BJ (cell line): ENCODE data around the gene GULP1. TPM values are rescaled to one million over a fixed set of nuclear protein-coding genes. Genes with fewer than 3 reads are reported as not detected.
"Not testable (repeated sequence)": the region's sequence is repeated elsewhere in the genome, so short reads cannot be mapped to it uniquely, and the experiment has no call there.

ENCODE experiments used
- CTCF ChIA-PET: fragments of 350-600 bp; formaldehyde crosslinking; extraction: SDS; loops from one replicate; lab custom pipeline; 2021; ENCODE audit warnings: antibody characterized with exemption, inconsistent platforms; lab: Yijun Ruan, JAX
- POLR2A ChIA-PET: fragments of 300-600 bp; sonication (Branson Sonifier 250); formaldehyde crosslinking; extraction: SDS; loops from one replicate; lab custom pipeline; 2021; ENCODE audit warnings: antibody characterized with exemption; lab: Charles Lee
- DNase-seq: peaks from one replicate; pipeline ENCODE4 v3.0.0-alpha.2; 2011; ENCODE audit warnings: low read depth
- H3K27me3 ChIP-seq: 2 replicates; pipeline ENCODE4 v1.6.0; 2011; ENCODE audit warnings: low read length; ENCODE audit not compliant: control insufficient read depth, insufficient read depth
- H3K36me3 ChIP-seq: 2 replicates; pipeline ENCODE4 v1.5.1; 2011; ENCODE audit warnings: low read length; ENCODE audit not compliant: control insufficient read depth, insufficient read depth
- H3K4me3 ChIP-seq: 2 replicates; pipeline ENCODE4 v1.5.1; 2011; ENCODE audit warnings: low read depth, mild to moderate bottlenecking, control low read depth, low read length
- polyA plus RNA-seq: library from polyadenylated mRNA; depleted of rRNA; stranded (reverse); fragments of >200 nt; gene quantifications from 2 replicates; pipeline ENCODE4 v1.2.3, GENCODE V29; 2011
- TF ChIP-seq, protein P1 (sequence below): IDR thresholded peaks from 2 replicates; pipeline ENCODE4 v1.5.1; 2011; ENCODE audit warnings: low read depth, mild to moderate bottlenecking, control low read depth, inconsistent platforms, low read length, moderate library complexity; ENCODE audit not compliant: insufficient read depth

Gene GULP1
- polyA plus RNA-seq, 1 experiment, result 31.0 TPM

DNA sequence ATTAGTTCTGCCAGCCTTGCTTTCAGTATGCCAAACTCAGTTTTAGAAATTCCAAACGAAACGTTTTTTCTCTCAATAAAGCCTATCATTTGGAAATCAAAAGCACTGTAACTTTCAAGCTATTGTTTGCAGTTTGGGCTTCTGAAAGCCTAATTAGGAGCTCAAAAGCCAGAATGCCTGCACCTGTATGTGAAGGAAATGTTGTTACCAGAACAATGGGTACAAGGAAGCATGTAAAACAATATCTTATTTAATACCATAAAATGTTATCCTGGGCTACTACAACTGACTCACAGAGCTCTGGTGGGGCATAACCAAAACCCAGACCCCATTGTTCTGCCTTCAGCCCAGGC lies 12.6 kb upstream of the GULP1 start:
- CTCF ChIA-PET, result interaction anchor here (0.6 to 2.0 kb wide), 2 partner anchors 13 to 50 kb away, joined by 3 to 8 read pairs; partner anchors contain the start of gene GULP1

DNA sequence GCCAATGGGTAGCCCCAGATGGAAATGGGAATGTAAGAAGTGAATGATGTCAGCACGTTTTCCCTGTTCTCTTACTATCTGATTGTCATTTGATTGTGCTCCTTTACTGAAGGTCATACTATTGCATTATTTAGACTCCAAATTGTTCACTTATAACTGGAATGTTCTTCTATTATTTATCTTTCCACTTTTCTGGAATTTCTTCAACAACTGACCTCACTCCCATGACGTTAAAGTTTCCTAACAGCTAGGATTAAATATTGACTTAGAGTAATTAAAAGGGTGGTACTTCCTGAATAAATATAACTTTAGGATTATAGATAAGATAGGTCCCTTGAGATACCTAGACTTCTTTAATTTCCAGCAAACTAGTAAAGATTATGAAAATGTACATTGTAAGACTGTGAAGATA lies 10.9 kb upstream of the GULP1 start:
- ChIA-PET CTCF (interaction anchor here (1.1 to 1.4 kb wide), 2 partner anchors 11 to 12 kb away, joined by 3 to 6 read pairs; partner anchors contain the start of gene GULP1), POLR2A (no interaction called here)
- TF ChIP-seq, protein P1, sequence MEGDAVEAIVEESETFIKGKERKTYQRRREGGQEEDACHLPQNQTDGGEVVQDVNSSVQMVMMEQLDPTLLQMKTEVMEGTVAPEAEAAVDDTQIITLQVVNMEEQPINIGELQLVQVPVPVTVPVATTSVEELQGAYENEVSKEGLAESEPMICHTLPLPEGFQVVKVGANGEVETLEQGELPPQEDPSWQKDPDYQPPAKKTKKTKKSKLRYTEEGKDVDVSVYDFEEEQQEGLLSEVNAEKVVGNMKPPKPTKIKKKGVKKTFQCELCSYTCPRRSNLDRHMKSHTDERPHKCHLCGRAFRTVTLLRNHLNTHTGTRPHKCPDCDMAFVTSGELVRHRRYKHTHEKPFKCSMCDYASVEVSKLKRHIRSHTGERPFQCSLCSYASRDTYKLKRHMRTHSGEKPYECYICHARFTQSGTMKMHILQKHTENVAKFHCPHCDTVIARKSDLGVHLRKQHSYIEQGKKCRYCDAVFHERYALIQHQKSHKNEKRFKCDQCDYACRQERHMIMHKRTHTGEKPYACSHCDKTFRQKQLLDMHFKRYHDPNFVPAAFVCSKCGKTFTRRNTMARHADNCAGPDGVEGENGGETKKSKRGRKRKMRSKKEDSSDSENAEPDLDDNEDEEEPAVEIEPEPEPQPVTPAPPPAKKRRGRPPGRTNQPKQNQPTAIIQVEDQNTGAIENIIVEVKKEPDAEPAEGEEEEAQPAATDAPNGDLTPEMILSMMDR, result no peak
- H3K27me3 ChIP-seq, result no peaks in the 10 kb centered on the region
- H3K4me3 ChIP-seq, result no peak overlapping the region
- DNase-seq, result no peak
- H3K36me3 ChIP-seq, result no peaks in the 10 kb centered on the region

More for the DNA sequence above, 12.6 kb upstream of the GULP1 start:
- Histone ChIP-seq H3K36me3 (no peaks in the 10 kb centered on the region), H3K27me3 (no peaks in the 10 kb centered on the region), H3K4me3 (no peak overlapping the region)
- DNase-seq, result no peak
- POLR2A ChIA-PET, result no interaction called here
- TF ChIP-seq, protein P1, result no peak

DNA sequence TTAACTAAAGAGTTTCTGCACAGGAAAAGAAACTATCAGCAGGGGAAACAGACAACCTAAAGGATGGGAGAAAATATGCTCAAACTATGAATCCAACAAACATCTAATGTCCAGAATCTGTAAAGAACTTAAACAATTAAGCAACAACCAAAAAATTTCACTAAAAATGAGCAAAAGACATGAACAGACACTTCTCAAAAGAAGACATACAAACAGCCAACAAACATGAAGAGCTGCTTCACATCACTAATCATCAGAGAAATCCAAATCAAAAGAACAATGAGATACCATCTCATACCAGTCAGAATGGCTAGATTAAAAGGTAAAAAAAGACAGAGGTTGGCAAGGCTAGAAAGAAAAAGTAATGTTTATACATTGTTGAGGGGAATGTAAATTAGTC lies 8.8 kb upstream of the GULP1 start:
- TF ChIP-seq, protein P1, result no peak
- POLR2A ChIA-PET, result no interaction called here
- no peaks in the 10 kb centered on the region for H3K36me3 ChIP-seq
- H3K27me3 ChIP-seq, result no peaks in the 10 kb centered on the region
- DNase-seq, result no peak
- no peak overlapping the region for H3K4me3 ChIP-seq
- CTCF ChIA-PET, result no interaction called here

DNA sequence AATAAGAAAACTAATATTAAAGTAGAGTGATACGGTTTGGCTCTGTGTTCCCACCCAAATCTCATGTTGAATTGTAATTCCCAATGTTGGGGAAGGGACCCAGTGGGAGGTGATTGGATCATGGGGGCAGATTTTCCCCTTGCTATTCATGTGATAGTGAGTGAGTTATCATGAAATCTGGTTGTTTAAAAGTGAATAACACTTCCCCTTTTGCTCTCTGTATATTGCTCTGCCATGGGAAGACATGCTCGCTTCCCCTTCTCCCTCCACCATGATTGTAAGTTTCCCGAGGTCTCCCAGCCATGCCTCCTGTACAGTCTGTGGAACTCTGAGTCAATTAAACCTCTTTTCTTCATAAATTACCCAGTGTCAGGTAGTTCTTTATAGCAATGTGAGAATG lies 7.4 kb upstream of the GULP1 start:
- DNase-seq, H3K27me3 ChIP-seq, POLR2A ChIA-PET, H3K4me3 ChIP-seq, CTCF ChIA-PET, H3K36me3 ChIP-seq: not testable (repeated sequence)

DNA sequence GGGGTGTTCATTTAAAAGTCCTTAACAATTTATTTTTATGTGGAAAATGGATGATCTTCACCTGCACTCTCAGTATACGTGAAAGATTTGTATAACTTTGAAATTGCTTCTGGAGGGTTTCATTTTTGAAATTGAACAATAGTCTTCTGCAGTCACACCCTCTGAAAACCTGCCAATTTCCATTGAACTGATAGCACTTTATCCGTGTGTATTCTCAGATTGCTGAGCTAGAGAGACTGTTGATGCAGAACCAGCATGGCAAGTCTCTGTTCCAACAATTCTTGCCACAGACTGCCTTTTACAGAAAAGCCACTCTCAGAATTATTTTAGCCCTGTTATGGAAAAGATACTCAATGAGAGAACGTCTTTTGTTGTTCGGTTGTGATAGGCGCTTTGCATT lies 6.6 kb upstream of the GULP1 start:
- Histone ChIP-seq H3K4me3 (no peak overlapping the region), H3K27me3 (no peaks in the 10 kb centered on the region), H3K36me3 (no peaks in the 10 kb centered on the region)
- ChIA-PET CTCF (no interaction called here), POLR2A (no interaction called here)
- DNase-seq, result no peak
- TF ChIP-seq, protein P1, result no peak

DNA sequence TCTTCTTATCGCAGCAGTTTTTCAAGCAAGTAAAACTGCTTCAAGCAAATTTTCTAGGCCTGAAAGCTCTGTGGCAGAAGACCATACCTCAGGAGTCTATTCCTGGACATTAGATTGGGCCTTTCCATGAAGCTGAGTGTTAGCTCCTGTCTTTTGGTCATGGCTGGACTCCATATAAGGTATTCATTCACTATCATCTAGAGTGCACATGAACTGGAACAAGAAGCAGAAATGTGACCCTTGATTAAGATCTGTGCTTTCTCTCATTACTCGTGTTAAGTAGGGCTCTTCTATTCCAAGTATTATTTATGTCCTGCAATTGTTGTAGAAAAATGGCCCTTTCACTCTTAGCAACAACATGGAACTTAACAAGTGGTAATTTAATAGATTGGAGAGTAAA lies 5.9 kb upstream of the GULP1 start:
- Histone ChIP-seq H3K27me3 (no peaks in the 10 kb centered on the region), H3K4me3 (no peak overlapping the region), H3K36me3 (no peaks in the 10 kb centered on the region)
- no peak for DNase-seq
- TF ChIP-seq, protein P1, result no peak
- ChIA-PET CTCF (interaction anchor here (0.6 kb wide), 1 partner anchor 228 kb away, joined by 3 read pairs; no protein-coding TSS in a partner anchor), POLR2A (no interaction called here)
